Hepatocyte (in vitro differentiated cells): Measurements from ENCODE around the gene RBM47.

Experiments used
- CTCF ChIP-seq: fragments of 200-600 bp; sonication (generic); IDR thresholded peaks from 2 replicates; pipeline ENCODE4 v1.5.1; 2016; ENCODE audit warnings: antibody characterized with exemption, mild to moderate bottlenecking; ENCODE audit not compliant: poor library complexity
- EZH2 ChIP-seq: fragments of 200-600 bp; sonication (generic); IDR thresholded peaks from 2 replicates; pipeline ENCODE4 v1.6.1; 2016; ENCODE audit warnings: antibody characterized with exemption, mild to moderate bottlenecking, borderline replicate concordance

GRCh38 chr4:40432504-40432903 is 197.2 kb downstream of the RBM47 start:
- TF ChIP-seq EZH2 (no peak), CTCF (no peak)
